Lower leg skin (tissue), 3 donors: Measurements from ENCODE around the gene TSPOAP1.

Source experiments
- POLR2A ChIP-seq, 2 donors: fragments of 450-650 bp; IDR thresholded peaks; one replicate each; pipeline ENCODE4 v1.6.1; 2016 to 2017; ENCODE audit warnings: antibody characterized with exemption in 2 of 2, mild to moderate bottlenecking in 1 of 2, moderate library complexity in 1 of 2
- TF ChIP-seq, protein P1 (sequence below), 3 donors: fragments of 450-650 bp; IDR thresholded peaks; one replicate each; pipeline ENCODE4 v1.5.1; 2016; ENCODE audit warnings: antibody characterized with exemption in 3 of 3, mild to moderate bottlenecking in 3 of 3, moderate library complexity in 2 of 3

DNA sequence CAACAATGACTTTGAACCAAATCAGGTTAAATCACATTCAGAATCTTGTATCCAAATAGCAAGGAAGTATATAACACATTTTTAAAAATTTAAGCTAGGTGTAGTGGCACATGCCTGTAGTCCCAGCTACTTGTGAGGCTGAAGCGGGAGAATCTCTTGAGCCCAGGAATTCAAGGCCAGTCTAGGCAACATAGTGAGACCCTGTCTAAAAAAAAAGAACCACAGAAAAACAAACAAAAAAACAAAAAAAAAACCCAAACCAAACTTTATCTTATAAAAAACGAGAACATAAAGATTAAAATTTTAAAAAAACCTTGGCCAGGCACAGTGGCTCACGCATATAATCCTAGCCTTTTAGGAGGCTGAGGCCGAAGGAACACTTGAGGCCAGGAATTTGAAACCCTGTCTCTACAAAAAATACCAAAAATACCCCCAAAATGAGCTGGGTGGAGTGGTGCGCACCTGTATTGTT, 11.8 kb upstream of the TSPOAP1 start:
- TF ChIP-seq, protein P1, sequence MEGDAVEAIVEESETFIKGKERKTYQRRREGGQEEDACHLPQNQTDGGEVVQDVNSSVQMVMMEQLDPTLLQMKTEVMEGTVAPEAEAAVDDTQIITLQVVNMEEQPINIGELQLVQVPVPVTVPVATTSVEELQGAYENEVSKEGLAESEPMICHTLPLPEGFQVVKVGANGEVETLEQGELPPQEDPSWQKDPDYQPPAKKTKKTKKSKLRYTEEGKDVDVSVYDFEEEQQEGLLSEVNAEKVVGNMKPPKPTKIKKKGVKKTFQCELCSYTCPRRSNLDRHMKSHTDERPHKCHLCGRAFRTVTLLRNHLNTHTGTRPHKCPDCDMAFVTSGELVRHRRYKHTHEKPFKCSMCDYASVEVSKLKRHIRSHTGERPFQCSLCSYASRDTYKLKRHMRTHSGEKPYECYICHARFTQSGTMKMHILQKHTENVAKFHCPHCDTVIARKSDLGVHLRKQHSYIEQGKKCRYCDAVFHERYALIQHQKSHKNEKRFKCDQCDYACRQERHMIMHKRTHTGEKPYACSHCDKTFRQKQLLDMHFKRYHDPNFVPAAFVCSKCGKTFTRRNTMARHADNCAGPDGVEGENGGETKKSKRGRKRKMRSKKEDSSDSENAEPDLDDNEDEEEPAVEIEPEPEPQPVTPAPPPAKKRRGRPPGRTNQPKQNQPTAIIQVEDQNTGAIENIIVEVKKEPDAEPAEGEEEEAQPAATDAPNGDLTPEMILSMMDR (IDR thresholded peaks at IDR 0.05), result no peak
- no peak for TF ChIP-seq POLR2A (IDR thresholded peaks at IDR 0.05)
